Amygdala (tissue), 56 donors: ENCODE data around the gene FOXO3.
"Not testable (repeated sequence)": the region's sequence is repeated elsewhere in the genome, so short reads cannot be mapped to it uniquely, and the experiment has no call there.

Experiments used
- DNase-seq, 56 donors: peaks; one replicate each; lab custom pipeline; 2025; lab: John Stamatoyannopoulos, UW

The FOXO3 gene

DNA sequence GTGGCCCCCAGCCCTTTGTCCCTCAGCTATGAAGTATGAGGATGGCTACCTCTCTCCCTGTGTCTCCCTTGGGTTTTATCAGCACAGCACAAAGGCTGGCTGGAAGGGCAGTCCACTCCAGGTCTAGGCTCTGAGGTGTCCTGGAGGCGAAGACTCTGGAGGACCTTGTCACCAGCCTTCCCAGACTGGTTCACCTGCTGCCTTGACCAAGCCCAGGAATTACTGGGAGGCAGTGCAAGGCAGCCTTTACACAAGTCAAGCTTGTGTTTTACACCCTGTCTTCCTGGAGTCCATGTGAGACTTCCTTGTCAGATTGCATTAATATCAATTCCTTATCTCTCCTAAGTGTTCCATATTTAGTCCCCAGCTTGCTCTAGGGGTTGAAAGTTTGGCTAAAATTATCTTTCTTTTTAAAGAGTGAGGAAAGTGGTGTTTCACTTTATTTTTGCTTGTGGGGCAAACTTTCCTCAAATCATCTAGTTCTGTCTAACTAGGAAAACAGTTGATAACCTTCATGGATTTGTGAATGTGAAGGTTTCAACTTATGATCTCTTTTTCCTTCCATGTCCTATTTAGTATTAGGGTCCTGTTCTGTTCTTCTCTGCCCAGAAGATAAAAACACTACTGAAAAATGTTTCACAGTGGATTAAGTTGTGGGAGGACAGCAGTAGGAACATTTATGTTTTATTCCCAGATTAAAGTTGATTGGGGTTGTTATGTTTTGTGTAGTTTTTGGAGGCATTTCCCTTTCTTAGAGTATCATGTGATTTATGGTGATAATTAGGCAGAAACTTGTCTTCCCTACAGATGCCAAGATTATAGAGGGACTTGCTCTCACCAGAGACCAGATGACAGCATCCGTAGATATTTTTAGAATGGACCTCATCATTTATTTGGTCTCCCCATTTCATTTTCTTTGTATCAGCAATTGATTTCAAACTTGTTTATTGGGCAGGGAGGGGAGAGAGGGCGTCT is 114.8 kb downstream of the FOXO3 start:
- no peak for DNase-seq

DNA sequence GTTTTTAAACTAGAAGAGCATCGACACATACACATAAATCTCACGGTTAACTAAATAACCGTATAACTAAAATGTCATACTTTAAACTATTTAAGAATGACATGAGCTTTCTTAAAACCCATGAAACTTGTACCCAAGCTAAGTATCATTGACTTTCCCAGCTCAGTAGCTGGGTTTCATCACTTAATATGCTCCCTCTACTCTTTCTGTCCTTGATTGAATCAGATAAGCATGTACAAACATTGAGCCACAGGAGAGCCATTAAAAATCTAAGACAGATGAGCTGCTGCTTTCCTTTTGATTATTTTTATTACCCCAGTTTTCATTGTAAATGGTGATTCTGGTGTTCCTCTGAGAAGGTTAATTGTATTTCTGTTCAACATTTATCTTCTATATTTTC is 115.8 kb downstream of the FOXO3 start:
- DNase-seq, result no peak

DNA sequence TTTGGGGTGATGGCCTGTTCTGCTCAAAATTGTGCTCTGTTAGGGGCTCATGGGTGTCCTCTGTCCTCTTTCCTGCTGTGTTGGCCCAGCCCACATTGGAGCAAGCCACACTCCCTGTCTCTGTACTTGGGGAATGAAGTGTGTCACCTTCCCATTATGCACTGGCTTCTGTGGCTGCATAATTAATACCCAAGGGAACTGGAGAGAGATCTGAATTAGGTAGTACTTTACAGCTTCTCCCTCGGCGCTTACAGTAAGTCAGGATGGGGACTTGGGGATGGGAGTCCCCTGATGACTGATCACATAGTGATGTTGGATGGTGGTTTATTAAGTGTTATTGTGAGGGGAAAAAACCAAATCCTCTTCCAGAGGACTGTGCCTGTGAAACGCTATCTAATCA is 116.6 kb downstream of the FOXO3 start:
- no peak for DNase-seq

DNA sequence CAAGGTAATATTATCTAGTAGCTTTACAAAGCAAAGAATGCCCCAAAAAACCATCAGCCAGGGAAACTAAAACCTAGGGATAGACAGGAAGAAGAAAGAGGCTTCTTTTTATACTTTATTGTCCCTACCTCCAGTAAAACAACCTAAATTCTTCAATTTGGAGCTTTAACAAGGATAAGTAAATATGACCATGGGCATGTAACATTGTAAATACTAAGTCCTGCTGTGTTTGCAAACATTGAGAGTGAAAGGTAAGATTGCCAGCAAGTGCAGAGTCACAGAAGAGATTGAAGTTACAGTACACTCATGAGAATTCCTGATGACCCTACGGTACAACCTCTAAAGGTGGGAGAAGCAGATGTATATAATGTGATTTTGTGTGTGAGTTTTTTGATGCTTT is 117.2 kb downstream of the FOXO3 start:
- DNase-seq, result no peak

DNA sequence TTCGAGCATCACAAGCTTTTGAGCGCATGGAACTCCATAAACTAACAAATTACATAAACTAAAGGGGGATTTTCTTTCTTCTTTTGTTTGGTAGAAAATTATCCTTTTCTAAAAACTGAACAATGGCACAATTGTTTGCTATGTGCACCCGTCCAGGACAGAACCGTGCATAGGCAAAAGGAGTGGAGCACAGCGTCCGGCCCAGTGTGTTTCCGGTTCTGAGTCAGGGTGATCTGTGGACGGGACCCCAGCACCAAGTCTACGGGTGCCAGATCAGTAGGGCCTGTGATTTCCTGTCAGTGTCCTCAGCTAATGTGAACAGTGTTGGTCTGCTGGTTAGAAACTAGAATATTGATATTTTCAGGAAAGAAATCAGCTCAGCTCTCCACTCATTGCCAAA is 119.6 kb downstream of the FOXO3 start:
- DNase-seq, result peak in 1 of 56 donors; percentile 21

DNA sequence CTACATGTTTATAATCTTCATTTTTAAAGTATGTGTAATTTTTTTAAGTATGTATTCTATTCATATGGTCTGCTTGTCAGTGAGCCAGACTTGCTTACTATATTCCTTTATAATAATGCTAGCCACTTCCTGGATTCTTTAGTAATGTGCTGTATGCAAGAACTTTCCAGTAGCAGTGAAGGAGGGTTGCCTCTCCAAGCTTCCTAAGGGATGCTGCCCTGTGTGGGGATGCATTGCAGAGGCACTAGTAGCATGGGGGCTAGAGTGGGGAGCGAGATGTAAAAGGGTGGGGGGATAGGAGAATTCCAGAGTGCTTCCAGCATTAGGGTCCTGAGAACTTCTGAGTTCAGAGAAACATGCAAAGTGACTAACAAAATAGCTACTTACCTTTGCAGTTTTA is 121.0 kb downstream of the FOXO3 start:
- not testable (repeated sequence) for DNase-seq

DNA sequence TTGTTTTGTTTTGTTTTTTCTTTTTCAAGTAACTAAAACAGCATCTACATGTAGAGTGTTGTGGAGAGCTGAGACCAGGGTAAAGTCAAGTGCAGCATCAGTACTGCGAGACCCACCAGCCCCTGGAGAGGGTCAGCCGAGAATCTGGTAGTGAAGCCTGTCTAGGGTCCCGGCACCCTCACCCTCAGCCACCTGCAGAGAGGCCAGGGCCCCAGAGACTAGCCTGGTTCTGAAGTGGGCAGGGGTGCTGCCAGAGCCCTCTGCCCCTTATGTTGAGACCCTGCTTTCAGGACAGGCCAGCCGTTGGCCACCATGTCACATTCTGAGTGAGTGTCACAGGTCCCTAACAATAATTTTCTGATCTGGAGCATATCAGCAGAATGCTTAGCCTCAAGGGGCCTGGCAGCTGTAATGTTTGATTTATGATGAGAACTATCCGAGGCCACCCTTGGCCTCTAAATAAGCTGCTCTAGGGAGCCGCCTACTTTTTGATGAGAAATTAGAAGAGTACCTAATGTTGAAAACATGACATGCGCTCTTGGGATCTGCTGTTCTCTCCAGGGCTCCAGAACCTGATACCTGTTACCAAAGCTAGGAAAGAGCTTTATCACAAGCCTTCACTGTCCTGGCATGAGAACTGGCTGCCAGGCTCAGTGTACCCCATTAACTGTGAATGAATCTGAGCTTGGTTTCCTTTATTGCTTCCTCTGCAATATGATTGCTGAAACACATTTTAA is 121.8 kb downstream of the FOXO3 start:
- DNase-seq, result not testable (repeated sequence)

DNA sequence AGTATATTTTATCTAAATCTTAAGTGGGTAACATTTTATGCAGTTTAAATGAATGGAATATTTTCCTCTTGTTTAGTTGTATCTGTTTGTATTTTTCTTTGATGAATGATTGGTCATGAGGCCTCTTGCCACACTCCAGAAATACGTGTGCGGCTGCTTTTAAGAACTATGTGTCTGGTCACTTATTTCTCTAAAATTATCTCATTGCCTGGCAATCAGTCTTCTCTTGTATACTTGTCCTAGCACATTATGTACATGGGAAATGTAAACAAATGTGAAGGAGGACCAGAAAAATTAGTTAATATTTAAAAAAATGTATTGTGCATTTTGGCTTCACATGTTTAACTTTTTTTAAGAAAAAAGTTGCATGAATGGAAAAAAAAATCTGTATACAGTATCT is 123.3 kb downstream of the FOXO3 start:
- not testable (repeated sequence) for DNase-seq

DNA sequence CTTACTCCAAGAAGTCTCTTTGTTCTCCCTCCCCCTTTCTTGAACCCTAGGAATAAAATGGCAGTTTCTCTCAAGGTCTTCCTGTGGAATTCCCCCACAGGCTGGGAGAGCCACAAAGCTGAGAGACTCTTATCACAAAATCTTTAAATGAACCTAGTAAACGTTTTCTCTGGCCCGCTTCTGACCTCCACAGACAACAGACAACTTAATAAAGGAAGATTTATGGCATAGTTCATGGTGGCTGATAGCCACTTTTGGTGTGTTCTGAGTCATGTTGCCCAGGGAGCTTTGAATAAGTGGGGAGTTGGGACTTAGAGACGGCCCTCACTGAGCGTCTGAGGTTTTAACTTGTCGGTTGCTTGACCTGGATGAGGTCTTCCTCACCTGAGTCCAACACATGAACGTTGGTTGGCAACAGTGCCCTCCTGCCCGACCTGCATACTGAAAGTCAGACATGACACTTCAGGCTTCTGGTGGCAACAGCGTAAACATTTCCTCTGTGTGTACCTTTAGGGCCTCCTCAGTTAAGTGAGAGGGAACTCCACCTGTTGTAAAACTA is 124.1 kb downstream of the FOXO3 start:
- DNase-seq, result no peak

DNA sequence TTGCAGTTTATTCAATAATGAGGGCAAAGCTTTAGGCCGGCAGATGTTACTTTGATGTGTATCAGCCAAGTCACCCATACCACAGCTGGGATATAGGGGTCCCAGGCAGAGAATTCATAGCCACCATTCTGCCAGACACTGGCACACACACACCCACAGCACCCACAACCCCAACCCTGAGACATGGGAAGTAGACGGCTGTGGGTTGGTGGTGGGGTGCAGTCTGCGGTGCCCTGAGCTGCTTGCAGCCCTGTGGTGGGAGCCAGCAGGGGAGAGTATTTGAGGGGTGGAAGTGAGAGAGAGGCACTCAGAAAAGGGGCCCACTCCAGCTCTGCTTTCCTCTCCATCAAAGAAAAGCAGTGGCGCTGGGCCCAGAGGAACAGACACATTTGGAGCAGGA is 125.3 kb downstream of the FOXO3 start:
- DNase-seq, result no peak

DNA sequence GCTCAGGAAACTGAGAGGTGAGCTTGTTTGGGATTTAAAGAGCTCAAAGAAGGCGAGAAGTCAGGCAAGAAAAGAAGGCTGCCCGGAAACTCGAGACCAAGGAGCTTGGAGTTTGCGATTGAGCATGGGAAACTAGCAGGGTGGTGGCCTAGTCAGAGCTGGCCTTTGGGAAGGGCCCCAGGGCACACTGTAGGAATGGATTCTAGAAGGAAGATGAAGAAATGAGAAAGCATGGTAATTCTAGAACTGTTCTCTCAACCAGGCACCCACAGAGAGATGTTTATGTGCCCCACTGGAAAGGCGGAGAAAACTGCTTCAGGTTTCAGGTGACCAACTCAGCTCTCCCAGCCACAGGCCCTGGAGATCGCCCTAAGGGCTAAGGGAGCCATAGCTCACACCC is 126.2 kb downstream of the FOXO3 start:
- no peak for DNase-seq

DNA sequence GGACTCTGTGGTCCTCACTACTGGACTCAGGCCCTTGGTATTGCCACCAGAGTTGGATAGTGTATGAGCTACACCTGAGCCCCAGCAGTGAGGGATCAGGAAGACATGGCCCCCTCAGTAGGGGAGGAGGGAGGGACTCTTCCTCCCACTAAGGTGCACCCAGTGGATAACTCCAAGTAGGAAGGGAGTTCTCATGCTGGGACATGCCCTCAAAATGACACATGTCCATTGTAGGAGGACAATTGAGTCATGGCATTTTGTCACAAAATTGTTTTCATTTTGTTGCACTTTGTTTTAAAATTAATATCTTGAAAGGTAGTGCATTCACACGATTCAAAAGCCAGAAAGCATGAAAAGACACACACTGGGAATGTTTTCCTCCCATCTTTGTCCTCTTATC is 127.2 kb downstream of the FOXO3 start:
- DNase-seq, result no peak

DNA sequence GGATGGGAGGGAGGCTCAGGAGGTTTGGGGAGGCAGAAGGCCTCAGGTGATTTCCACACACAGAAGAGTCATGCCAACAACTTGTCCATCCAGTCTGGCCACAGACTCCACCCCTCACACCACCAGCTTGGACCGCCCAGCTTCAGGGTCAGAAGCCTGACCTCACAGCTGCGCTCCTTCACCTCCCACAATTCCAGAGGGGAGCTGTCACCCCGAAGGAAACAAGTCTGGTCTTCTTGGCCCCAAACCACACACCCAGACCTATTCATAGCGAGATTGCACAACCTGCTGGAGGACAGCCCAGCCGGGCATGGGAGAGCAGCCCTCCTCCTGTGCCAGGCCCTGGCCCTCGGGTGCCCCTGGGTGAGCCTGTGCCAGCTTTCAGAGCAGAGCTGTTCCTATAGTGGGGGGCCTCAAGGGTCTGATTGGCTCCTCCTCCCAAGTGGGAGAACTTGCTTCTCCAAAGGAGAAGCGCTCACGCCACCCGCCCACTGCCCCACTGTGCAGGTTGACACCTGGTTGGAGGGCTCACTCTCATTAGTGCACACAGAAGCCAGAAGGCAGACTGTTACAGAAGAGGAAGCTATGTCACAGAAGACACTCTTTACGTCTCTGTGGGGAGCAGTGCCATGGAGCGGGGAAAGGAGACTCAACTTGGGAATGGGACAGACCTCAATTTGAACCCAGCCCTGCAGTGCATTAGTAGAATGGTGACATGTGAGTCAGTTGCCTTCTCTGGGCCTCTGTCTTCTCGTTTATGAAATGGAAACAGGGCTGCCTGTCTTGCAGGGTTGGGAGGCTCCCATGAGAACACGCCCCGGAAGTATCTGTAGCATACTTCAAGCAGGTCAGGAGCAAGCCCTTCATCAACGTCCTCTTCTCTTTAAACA is 128.8 kb downstream of the FOXO3 start:
- DNase-seq, result peak in 33 of 56 donors; percentile 5 to 59 (median 34)

DNA sequence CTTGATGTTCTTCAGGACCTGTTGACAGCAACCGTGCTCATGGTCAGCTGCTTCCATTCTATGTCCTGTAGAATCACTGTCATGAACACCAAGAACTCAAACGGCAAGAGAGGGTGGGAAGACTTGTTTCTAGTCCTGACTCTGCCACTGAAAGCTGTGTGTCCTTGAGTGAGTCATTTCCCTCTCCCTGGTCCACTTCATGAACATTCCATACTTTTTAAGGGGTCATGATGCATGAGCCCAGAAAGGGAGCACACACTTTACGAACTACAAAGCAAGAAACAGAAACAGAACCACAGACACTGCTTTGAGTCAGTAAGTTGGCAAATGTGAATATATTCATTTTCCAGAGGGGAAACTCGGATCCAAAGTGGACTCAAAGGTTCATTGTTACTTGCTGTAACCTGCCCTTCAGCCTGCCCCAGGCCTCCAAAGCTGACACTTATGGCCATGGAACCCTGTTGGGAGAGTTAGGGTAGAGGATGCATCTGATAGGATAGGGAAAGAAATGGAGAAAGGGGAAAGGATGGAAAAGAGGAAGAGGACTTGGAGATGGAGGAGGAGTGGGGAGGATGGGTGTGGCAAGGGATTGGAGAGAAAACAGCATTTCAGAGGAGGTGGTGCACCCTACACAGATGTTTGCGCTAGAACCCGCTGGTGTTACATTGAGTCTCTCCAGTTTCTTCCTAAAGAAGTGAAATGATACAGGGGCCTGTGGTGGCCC is 129.8 kb downstream of the FOXO3 start:
- DNase-seq, result no peak

DNA sequence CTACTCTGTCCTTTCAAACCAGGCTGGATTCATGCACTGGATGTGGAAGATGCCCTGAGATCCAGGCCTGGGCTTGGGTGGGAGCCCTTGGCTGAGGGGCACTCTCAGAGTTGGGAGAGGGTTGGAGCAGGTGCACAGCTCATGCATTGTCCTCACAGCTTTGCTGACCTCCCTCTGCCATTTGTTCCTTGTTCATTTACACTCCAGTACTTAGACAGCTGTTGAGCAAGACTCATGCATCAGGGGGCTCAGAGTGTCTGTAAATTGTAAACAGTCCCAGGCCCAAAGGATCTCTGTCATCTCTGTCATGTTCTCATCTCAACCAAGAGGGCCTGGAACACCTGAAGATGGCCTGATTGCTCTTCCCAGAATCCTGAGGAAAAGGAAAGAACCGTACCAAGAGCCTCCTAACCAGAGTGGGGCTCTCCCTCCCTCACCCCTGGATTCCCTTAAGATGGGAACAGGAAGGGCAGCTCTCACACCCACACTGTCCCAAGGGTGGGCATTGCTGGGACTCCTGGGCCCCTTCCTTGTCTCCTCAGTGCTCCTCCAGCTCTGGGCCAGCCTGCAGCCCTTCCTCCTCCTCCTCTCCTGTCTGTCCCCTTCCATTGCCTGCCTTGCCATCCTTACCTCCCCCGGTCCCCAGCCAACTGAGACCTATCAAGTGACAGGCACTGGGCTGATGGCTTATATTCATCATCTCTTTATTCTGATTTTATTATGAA is 132.9 kb downstream of the FOXO3 start:
- no peak for DNase-seq

DNA sequence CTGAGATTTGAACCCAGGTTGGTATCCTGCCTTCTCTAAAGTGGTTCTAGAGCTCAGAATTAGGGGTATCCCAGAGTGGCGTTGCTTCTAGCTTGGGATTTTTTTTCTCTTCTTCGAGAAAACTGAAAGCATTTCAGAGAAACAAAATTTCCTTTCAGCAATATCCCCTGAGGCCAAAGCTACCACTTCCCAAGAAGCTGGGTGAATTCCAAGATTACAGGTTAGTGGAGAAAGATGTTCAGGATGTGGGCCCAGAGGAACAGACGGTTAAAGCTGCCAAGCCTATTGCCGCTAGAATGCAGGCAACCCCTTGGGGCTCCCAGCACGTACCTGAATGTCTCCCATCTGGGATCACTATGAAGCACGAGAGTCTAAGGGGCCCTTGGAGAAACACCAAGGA is 134.1 kb downstream of the FOXO3 start:
- DNase-seq, result no peak

DNA sequence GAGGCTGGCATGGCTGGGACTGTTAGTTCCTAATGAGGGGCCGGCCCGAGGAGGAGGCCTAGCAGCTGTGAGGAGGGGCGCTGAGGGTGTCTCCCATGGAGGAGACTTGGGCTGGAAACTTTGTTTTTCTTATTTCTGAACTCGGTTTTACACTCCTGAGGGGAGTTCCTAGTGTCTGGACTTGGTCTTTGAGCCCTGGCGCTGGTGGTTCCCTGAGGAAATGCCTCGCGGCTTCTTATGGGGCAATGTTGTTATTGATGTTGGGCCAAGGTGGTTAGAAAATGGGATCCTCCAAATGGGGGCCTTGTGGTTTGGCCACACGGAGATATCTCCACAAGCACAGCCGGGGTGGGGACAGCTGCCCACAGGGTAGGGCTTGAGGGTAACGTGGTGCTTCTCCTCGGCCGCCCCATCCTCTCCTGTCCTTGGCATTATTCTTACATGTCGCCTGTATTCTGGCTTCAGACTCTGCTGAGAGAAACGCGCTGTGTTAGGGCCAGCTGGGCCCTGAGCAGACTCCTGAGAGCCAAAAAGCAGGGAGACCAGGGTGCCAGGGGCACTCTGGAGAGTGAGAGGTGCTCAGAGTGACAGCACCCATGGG is 136.9 kb downstream of the FOXO3 start:
- no peak for DNase-seq

DNA sequence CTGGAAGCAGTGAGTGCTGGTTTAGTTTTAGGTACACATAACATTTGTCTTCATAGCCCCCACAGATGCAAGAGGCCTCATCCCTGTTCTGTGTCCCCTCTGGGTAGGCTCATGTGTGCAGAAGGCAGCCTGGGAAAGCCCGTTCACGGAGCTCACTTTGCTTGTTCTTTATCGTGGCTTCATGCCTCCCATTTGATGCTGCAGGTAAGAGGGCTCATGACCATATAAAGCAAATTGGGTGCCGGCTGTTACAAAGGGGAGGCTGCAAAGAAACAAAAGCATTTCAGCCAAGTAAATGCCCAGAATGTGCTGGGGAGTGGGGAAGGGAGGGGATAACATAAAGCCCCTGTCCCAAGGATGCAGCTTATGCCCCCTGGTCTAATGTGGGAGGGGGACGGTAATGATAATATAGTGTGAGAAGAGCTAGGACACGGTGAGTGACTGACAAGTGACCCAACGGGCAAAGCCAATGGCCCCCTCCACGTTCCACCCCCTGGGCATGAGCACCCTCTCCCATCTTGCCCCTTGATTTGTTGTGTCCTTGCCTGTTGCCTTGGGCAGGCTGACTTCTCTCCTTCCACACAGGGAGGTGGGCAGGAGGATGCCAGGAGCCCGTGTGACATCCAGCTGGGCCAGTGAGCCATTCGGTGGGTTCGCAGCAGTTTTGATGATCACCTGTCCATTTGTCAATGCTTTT is 138.0 kb downstream of the FOXO3 start:
- DNase-seq, result no peak
